OCI-LY7 (cell line): Measurements from ENCODE around the gene MAPK14. TPM values are rescaled to one million over a fixed set of nuclear protein-coding genes. Genes with fewer than 3 reads are reported as not detected.

Experiments
- BruUV-seq: library from RNA; stranded (reverse); fragments of 400-500 nt; replicated peaks from 2 replicates; lab custom pipeline; 2021; lab: Mats Ljungman, UMichigan
- CTCF ChIA-PET: fragments of 300-600 bp; sonication (Branson Sonifier 250); formaldehyde crosslinking; loops from one replicate; lab custom pipeline; 2022; ENCODE audit warnings: antibody characterized with exemption; ENCODE audit not compliant: unreplicated experiment; lab: Charles Lee
- POLR2A ChIA-PET: fragments of 300-600 bp; sonication (Branson Sonifier 250); formaldehyde crosslinking; loops from one replicate; lab custom pipeline; 2022; ENCODE audit warnings: antibody characterized with exemption; lab: Charles Lee
- DNase-seq: peaks from one replicate; pipeline ENCODE4 v3.0.0-alpha.2; 2015; ENCODE audit warnings: low spot score
- H2AFZ ChIP-seq: fragments of 200-600 bp; sonication (generic), shearing (Covaris generic); 2 replicates; pipeline ENCODE4 v1.6.1; 2014; ENCODE audit warnings: mild to moderate bottlenecking, antibody characterized with exemption, low read length, moderate library complexity
- H3K27ac ChIP-seq: fragments of 200-600 bp; sonication (generic); 2 replicates; pipeline ENCODE4 v1.5.1; 2014; ENCODE audit warnings: mixed run types, low read depth, mild to moderate bottlenecking, moderate library complexity, low read length, inconsistent platforms; ENCODE audit not compliant: poor library complexity, severe bottlenecking
- H3K36me3 ChIP-seq: fragments of 200-600 bp; sonication (generic); 2 replicates; pipeline ENCODE4 v1.6.1; 2014; ENCODE audit warnings: mild to moderate bottlenecking, antibody characterized with exemption, low read length, moderate library complexity, mixed read lengths; ENCODE audit not compliant: insufficient read depth
- H3K4me1 ChIP-seq: fragments of 200-600 bp; sonication (generic); 2 replicates; pipeline ENCODE4 v1.5.1; 2014; ENCODE audit warnings: mild to moderate bottlenecking, low read length; ENCODE audit not compliant: insufficient read depth, poor library complexity, severe bottlenecking
- H3K4me2 ChIP-seq: fragments of 200-600 bp; sonication (generic); 2 replicates; pipeline ENCODE4 v1.6.1; 2014; ENCODE audit warnings: mild to moderate bottlenecking, low read length
- H3K4me3 ChIP-seq: fragments of 200-600 bp; sonication (generic); 2 replicates; pipeline ENCODE4 v1.5.1; 2014; ENCODE audit warnings: mild to moderate bottlenecking, low read depth, low read length; ENCODE audit not compliant: poor library complexity, severe bottlenecking
- H3K79me2 ChIP-seq: fragments of 200-600 bp; sonication (generic); 2 replicates; pipeline ENCODE4 v1.6.1; 2016; ENCODE audit warnings: low read depth, mild to moderate bottlenecking, low read length, moderate library complexity, mixed read lengths; ENCODE audit not compliant: insufficient read depth
- H3K9me2 ChIP-seq: fragments of 200-600 bp; sonication (generic); 2 replicates; pipeline ENCODE4 v1.6.1; 2016; ENCODE audit warnings: mild to moderate bottlenecking, low read length, mixed read lengths; ENCODE audit not compliant: insufficient read depth
- H3K9me3 ChIP-seq: fragments of 200-600 bp; sonication (generic); 2 replicates; pipeline ENCODE4 v1.6.1; 2014; ENCODE audit warnings: mild to moderate bottlenecking, mixed run types, low read length, mixed read lengths
- H4K20me1 ChIP-seq: fragments of 200-600 bp; sonication (generic); 2 replicates; pipeline ENCODE4 v1.6.1; 2014; ENCODE audit warnings: mild to moderate bottlenecking, antibody characterized with exemption, low read length, moderate library complexity, mixed read lengths; ENCODE audit not compliant: insufficient read depth
- CTCF ChIP-seq: fragments of 200-600 bp; sonication (generic); conservative IDR thresholded peaks from 2 replicates; pipeline ENCODE4 v1.5.1; 2014; ENCODE audit warnings: mild to moderate bottlenecking, antibody characterized with exemption, low read length, moderate library complexity, mixed read lengths
- EZH2phosphoT487 ChIP-seq: fragments of 200-600 bp; sonication (generic); IDR thresholded peaks from 2 replicates; pipeline ENCODE4 v1.6.1; 2018; ENCODE audit warnings: low read depth, borderline replicate concordance, mild to moderate bottlenecking, mixed run types, antibody characterized with exemption, low read length, moderate library complexity, mixed read lengths
- intact Hi-C: fragments of 100-400 bp; cut with micrococcal nuclease; formaldehyde crosslinking; loops from one replicate; pipeline ENCODE4 v1.10.0; 2022; ENCODE audit not compliant: unreplicated experiment
- total RNA-seq, 2 experiments: library from RNA; depleted of rRNA in 1 of 2; stranded (reverse); fragments of >200 nt in 1 of 2; shearing (Covaris generic) in 1 of 2; gene quantifications; 2 replicates each; pipeline ENCODE4 v1.2.3, GENCODE V29; 2014 to 2022

The MAPK14 gene
- total RNA-seq, 2 experiments from 2014 or later, result 38.7 to 43.1 TPM

- TF ChIP-seq EZH2phosphoT487, result no peak
- TF ChIP-seq CTCF, result no peak
These were observed 87.3 kb downstream of the MAPK14 start for GRCh38 chr6:36114798-36115408.

GRCh38 chr6:36115412-36115811 lies 87.8 kb downstream of the MAPK14 start:
- no peaks in the 10 kb centered on the region for H3K9me2 ChIP-seq
- CTCF ChIA-PET, result no interaction called here
- intact Hi-C loops, result no loop called here
- POLR2A ChIA-PET, result interaction anchor here (0.6 kb wide), 1 partner anchor 858 kb away, joined by 3 read pairs; no protein-coding TSS in a partner anchor
- H3K36me3 ChIP-seq, result peaks cover 18% of the 10 kb centered on the region; the same call in 1 of the 2 replicates
- peak overlapping the region; percentile 89 for H3K27ac ChIP-seq
- H3K79me2 ChIP-seq, result no peaks in the 10 kb centered on the region
- H3K4me2 ChIP-seq, result peak overlapping the region; percentile 64
- peak overlapping the region; percentile 31 for H3K4me3 ChIP-seq
- no peak overlapping the region for H2AFZ ChIP-seq
- no TSS peak for BruUV-seq
- no peak for DNase-seq
- no peaks in the 10 kb centered on the region; the same call in 1 of the 2 replicates for H3K9me3 ChIP-seq
- no peaks in the 10 kb centered on the region for H4K20me1 ChIP-seq
- peaks cover 77% of the 10 kb centered on the region for H3K4me1 ChIP-seq
- TF ChIP-seq CTCF (no peak), EZH2phosphoT487 (no peak)

More at GRCh38 chr6:36114798-36115408, 87.3 kb downstream of the MAPK14 start:
- intact Hi-C loops, result loop anchor here (5.0 kb wide), 1 partner anchor 88 kb away; the partner anchor contains the start of gene MAPK14
- BruUV-seq, result no TSS peak
- H3K79me2 ChIP-seq, result no peaks in the 10 kb centered on the region
- CTCF ChIA-PET, result no interaction called here
- no peaks in the 10 kb centered on the region; the same call in 1 of the 2 replicates for H3K9me3 ChIP-seq
- H2AFZ ChIP-seq, result no peak overlapping the region
- peak overlapping the region; percentile 64 for H3K4me2 ChIP-seq
- H3K36me3 ChIP-seq, result peaks cover 22% of the 10 kb centered on the region; the same call in 1 of the 2 replicates
- peaks cover 77% of the 10 kb centered on the region for H3K4me1 ChIP-seq
- POLR2A ChIA-PET, result interaction anchor here (0.6 kb wide), 1 partner anchor 857 kb away, joined by 3 read pairs; no protein-coding TSS in a partner anchor
- H3K27ac ChIP-seq, result peak overlapping the region; percentile 89
- H3K9me2 ChIP-seq, result no peaks in the 10 kb centered on the region
- no peaks in the 10 kb centered on the region for H4K20me1 ChIP-seq
- H3K4me3 ChIP-seq, result peak overlapping the region; percentile 31
- DNase-seq, result peak; percentile 84
